ENCODE results near the gene KIAA1671.

- no peak for TF ChIP-seq POLR2AphosphoS5 (IDR thresholded peaks at IDR 0.05)
- TF ChIP-seq CTCF (IDR thresholded peaks at IDR 0.05), result no peak
- TF ChIP-seq POLR2A (IDR thresholded peaks at IDR 0.05; ENCODE audit: low read depth), result no peak
- no peak for TF ChIP-seq EP300 (IDR thresholded peaks at IDR 0.05)
Observed at GRCh38 chr22:25096638-25097405, 144.3 kb downstream of the KIAA1671 start.

All from esophagus muscularis mucosa (tissue), 4 donors.